Kidney epithelial cell (primary cell): ENCODE measurements around the gene GPX7. TPM values are rescaled to one million over a fixed set of nuclear protein-coding genes. Genes with fewer than 3 reads are reported as not detected.

Experiments
- DNase-seq: peaks from one replicate; pipeline ENCODE4 v3.0.0-alpha.2; 2010; ENCODE audit warnings: low read depth
- H3K27me3 ChIP-seq: 2 replicates; pipeline ENCODE4 v1.6.0; 2011; ENCODE audit warnings: low read length; ENCODE audit not compliant: control insufficient read depth, insufficient read depth
- H3K36me3 ChIP-seq: 2 replicates; pipeline ENCODE4 v1.5.1; 2011; ENCODE audit warnings: low read length; ENCODE audit not compliant: control insufficient read depth, insufficient read depth
- H3K4me3 ChIP-seq: 2 replicates; pipeline ENCODE4 v1.5.1; 2011; ENCODE audit warnings: low read depth, mild to moderate bottlenecking, control low read depth, low read length
- CTCF ChIP-seq: IDR thresholded peaks from 2 replicates; pipeline ENCODE4 v1.5.1; 2011; ENCODE audit warnings: mild to moderate bottlenecking, moderate library complexity, low read length, control low read depth, inconsistent platforms; ENCODE audit not compliant: insufficient read depth, poor library complexity, severe bottlenecking
- total RNA-seq: library from RNA; depleted of rRNA; stranded (reverse); fragments of >200 nt; gene quantifications from 2 replicates; pipeline ENCODE4 v1.2.3, GENCODE V29; 2015

GPX7 gene
- total RNA-seq, 1 donor from 2014 or later = 33.1 TPM

DNA sequence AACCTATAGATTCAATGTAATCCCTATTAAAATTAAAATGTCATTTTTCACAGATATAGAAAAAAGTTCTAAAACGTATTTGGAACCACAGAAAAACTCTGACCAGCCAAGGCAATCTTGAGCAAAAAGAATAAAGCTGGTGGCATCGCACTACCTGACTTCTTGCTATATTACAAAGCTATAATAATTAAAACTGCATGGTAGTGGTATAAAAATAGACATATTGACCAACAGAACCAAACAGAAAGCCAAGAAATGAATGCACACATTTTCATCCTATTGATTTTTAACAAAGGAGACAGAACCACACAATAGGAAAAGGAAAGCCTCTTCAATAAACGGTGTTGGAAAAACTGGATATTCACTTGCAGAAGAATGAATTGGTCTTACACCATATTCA, 21.6 kb downstream of the GPX7 start:
- no peak for TF ChIP-seq CTCF
- DNase-seq = no peak
- Histone ChIP-seq H3K27me3 (no peaks in the 10 kb centered on the region), H3K4me3 (no peak overlapping the region), H3K36me3 (no peaks in the 10 kb centered on the region)

DNA sequence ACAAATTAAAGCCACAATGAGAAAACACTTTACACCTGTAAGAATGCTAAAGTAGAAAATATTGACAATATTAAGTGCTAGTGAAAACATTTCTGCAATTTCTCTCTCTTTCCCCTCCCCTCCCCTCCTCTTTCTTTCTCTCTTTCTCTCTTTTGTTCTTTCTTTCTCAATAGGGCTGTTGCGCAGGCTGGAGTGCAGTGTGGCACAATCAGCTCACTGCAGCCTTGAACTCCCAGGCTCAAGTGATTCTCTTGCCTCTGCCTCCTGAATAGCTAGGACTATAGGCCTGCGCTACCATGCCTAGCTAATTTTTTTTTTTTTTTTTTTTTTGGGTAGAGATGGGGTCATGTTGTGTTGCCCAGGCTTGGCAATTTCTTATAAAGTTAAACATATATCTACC, 24.9 kb downstream of the GPX7 start:
- TF ChIP-seq CTCF = no peak
- H3K36me3 ChIP-seq = no peaks in the 10 kb centered on the region
- DNase-seq = no peak

DNA sequence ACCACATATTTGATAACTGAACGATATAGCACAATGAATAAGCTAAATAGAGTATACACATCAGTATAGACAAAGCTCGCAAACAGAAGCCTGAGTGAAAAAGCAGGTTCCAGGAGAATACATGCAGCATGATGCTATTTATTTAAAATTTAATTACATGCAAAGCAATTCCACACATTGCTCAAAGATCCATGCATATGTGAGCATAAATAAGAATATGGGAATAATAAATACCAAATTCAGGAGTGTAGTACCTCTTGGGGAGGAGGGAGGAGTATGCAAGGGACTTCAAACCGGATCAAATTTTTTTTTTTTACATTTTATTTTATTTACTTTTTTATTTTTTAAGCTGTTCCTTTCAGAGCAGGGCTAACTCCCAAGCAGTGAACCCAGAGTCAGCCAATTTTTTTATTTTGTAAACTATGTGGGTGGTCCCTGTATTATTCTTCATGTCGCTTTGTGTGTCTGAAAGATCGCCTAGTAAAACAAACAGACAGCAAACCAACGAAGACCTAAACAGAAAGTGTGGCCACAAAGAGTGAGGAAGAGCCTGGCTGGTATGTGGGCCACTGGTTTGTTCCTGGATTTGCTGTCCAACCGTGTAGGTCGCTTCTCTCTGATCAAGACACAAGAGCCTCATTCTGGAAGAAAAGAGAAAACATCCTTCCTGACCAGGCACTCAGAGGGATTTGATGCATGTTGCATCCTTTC, 26.6 kb downstream of the GPX7 start:
- Histone ChIP-seq H3K36me3 (no peaks in the 10 kb centered on the region), H3K4me3 (no peak overlapping the region), H3K27me3 (peaks cover 14% of the 10 kb centered on the region)
- no peak for DNase-seq
- no peak for TF ChIP-seq CTCF

More for the DNA sequence above, 24.9 kb downstream of the GPX7 start:
- Histone ChIP-seq H3K4me3 (no peak overlapping the region), H3K27me3 (no peaks in the 10 kb centered on the region)

DNA sequence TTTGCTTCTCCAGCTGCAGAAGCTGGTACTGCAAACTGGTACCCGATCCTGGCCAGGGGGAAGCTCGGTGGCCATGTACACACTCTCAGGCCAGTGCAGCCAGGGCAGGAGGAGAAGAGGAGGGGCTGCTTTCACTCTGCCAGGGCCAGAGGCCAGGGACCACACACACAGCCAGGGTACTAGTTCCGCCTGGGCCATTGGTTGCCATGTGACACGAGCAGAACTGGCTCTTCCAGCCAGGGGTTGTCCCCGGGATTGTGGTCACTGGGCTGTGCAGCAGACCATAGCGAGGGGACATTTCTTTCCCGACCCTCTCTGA, 27.1 kb downstream of the GPX7 start:
- H3K27me3 ChIP-seq = peaks cover 14% of the 10 kb centered on the region
- no peak for TF ChIP-seq CTCF
- no peak overlapping the region for H3K4me3 ChIP-seq
- H3K36me3 ChIP-seq = no peaks in the 10 kb centered on the region
- no peak for DNase-seq

GRCh38 chr1:52629667-52630066, 27.5 kb downstream of the GPX7 start:
- Histone ChIP-seq H3K27me3 (peaks cover 14% of the 10 kb centered on the region), H3K4me3 (no peak overlapping the region), H3K36me3 (no peaks in the 10 kb centered on the region)
- no peak for TF ChIP-seq CTCF
- DNase-seq = no peak

DNA sequence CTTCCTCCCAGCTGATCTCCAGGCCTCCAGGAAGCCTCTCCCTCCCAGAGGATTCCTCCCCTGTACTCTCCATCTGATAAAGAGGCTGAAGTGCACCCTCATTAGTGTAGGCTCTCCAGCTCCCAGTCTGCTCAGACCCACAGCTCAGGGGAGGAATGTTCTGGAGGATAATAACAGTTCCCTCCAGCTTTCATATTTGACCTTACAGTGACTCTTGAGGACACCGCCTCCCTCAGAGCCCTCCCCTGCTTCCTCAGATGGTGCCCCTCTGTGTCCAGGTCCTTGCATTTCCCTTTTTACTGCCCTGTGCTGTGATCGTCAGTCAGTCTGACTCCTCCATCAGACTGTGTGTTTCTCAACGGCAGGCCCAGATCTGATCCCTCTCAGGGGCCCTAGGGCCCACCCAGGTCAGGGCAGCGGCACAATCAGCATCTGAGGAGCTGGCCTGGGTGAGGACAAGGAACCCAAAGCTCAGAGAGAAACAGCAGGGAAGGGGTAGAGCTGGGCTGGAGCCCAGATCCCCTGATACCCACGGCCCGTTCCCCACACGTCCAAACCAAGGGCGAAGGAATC, 29.7 kb downstream of the GPX7 start:
- DNase-seq = no peak
- no peak for TF ChIP-seq CTCF
- Histone ChIP-seq H3K27me3 (peaks cover 14% of the 10 kb centered on the region), H3K36me3 (no peaks in the 10 kb centered on the region), H3K4me3 (no peak overlapping the region)
